ENCODE data around the gene CYTIP.

- TF ChIP-seq, protein P1, sequence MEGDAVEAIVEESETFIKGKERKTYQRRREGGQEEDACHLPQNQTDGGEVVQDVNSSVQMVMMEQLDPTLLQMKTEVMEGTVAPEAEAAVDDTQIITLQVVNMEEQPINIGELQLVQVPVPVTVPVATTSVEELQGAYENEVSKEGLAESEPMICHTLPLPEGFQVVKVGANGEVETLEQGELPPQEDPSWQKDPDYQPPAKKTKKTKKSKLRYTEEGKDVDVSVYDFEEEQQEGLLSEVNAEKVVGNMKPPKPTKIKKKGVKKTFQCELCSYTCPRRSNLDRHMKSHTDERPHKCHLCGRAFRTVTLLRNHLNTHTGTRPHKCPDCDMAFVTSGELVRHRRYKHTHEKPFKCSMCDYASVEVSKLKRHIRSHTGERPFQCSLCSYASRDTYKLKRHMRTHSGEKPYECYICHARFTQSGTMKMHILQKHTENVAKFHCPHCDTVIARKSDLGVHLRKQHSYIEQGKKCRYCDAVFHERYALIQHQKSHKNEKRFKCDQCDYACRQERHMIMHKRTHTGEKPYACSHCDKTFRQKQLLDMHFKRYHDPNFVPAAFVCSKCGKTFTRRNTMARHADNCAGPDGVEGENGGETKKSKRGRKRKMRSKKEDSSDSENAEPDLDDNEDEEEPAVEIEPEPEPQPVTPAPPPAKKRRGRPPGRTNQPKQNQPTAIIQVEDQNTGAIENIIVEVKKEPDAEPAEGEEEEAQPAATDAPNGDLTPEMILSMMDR (conservative IDR thresholded peaks at IDR 0.05; ENCODE audit: low read depth, low read length), result no peak
- TF ChIP-seq EZH2 (IDR thresholded peaks at IDR 0.05; ENCODE audit: borderline replicate concordance, low read depth, low read length, poor library complexity, severe bottlenecking), result no peak
Observed at GRCh38 chr2:157393348-157393747, 50.5 kb downstream of the CYTIP start.
